HG03159 (cell line): ENCODE measurements around the gene ARHGAP44.

Source experiments
- ATAC-seq: cut with Tn5 transposase; IDR thresholded peaks from one replicate; pipeline ENCODE4 v1.9.1; 2021; ENCODE audit warnings: mild to moderate bottlenecking, moderate library complexity; ENCODE audit not compliant: unreplicated experiment

The ARHGAP44 gene

DNA sequence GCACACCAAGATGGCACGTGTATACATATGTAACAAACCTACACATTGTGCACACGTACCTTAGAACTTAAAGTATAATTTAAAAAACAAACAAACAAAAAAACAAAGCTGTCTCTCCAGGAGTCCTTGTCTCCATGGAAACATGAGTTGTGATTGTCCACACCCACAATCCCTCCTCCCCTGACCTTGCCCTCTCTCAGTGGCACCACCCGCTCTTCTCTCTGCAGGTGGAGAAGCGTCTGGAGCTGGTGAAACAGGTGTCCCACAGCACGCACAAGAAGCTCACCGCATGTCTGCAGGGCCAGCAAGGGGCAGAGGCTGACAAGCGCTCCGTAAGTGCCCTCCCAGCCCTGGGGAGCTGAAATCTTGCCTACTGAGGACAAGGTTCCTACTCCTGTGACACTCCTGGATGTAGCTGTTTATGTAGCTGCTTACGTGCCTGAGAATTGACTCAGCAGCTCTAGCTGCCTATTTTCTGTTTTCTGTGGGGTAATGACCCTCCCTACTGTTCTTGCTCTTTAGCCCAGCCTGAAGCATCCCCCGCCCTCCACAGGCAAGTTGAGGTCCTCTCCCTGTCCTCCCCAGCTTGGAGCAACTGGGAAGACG, 107.0 kb downstream of the ARHGAP44 start:
- no peak for ATAC-seq

DNA sequence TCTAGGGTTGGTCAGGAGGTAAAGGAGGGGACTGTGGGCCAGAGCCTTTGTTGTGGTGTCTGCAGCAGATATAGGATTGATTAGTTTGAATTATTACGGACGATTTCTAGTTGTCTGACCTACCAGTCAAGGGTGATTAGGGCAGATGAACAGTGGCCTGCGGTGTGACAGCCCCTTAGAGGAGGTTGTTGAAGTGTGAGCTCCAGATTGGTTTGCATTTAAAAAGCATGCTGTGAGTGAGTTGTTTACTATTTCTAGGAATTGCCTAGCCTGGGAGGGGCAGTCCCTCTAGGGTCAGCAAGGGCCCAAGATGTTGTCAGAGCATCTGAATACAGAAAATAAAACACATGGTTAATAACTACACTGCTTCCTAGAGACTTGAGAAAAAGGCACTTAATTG, 108.8 kb downstream of the ARHGAP44 start:
- no peak for ATAC-seq

DNA sequence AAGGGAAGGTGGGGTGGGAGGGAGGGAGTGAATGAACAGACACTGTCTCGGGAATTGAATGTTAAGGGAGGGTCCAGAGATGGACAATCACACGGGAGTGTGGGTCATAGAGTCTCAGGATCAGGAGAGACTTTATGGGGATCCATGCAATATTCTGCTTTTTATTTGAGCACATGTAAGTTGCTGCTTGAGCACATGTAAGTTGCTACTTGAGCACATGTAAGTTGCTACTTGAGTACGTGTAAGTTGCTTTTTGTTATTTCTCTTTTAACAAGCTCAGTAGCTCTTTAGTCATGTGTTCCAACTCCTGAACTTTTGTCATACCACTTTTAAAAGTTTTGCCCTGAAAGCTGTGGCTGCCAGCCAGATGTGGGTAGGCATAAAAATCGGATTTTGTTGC, 110.3 kb downstream of the ARHGAP44 start:
- ATAC-seq: no peak

DNA sequence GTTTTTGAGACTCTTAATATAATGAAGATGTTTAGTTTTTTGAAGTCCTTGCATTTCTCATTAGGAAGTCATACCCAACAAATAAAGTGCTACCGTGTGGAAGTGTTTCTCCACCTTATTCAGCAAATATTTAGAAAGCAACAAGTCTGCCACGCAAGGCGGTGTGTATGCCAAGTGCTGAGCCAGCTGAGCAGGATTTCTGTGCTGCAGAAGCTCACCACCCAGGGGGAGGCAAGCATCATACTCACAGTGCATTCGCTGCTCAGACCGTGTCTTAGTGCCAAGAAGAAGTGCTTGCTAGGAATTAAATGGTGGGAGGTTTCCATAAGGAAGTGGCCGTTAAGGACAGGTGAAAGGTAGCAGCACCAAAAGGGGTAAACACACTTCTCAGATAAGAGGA, 111.2 kb downstream of the ARHGAP44 start:
- ATAC-seq: no peak

DNA sequence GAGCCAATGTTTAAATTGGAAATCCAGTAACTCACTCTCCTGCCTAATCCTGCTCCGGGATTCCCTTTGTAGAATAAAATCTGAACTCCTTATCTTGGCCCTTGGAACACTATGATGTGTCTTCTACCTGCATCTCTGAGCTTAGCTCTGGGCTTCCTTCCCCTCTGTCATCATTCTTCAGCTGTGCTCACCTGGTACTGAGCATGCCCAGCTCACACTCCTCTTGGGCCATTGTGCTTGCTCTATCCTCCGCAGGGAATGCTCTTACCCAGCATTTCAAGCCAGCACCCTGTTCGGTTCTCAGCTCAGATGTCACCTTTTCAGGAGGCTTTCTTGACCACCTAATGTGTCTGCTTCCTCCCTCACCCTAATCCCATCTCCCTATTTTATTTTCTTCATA, 112.7 kb downstream of the ARHGAP44 start:
- ATAC-seq: no peak

DNA sequence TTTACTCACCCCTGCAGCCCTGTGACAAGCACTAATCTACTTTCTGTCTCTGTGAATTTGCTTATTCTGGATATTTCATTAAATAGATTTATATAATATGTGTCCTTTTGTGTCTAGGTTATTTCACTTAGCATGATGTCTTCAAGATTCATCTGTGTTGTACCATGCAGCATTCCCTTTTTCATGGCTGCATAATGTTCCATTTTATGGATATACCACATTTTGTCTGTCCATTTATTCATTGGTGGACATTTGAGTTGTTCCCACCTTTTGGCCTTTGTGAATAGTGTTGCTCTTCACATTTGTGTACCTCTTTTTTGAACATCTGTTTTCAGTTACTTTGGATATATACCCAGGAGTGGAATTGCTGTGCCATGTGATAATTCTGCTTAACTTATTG, 118.2 kb downstream of the ARHGAP44 start:
- no peak for ATAC-seq

DNA sequence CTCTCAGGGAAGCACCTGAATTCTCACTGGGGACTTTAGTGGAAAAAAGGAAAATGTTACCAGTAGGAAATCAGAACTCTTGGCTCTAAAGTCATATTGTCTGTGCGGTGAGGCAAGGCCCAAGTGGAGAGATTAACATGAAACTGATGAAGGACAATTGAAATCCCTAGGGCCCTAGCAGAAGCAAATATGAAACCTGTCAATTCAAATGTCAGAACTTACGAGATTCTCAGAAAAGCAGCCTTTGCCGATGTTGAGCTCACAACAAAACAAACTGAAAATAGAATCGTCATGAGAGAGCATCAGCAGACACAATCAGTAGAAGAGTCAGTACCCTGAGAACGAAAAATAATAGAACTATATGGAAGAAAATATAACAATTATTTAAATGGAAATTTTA, 119.7 kb downstream of the ARHGAP44 start:
- ATAC-seq: no peak

DNA sequence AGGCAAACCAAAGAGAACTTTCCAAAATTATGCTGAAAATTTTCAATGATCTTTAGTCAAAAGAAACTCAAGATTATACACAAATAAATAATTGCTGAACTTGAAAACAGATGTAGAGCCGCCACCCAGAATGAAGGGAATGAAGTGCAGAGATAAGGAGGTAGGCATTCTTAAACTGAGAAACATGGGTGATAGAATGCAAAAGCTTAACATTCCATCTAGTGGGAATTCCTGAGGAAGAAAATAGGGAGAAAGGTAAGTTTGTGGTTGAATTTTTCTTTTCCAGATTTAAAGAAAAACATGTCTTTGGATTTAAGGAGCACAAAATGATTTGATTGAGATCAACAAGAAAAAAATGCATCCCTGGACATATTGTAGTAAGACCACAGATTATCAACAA, 120.2 kb downstream of the ARHGAP44 start:
- no peak for ATAC-seq

DNA sequence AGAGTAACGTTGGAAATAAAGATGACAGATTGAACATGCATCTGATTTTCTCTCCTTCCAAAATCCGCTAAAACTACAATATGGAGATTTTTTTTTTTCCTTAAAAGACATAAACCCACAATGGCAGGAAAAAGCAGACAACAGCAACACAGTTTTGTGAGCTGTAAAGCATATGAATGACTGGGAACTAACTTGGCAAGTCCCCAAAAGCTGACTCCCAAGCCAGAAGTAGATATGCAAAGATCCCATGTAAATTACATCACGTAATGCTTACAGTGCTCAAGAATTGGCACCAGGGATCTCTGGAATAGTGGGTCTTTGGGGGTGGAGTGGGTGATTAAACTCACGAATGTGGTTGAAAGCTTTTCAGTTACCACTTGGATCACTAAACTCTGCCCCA, 121.9 kb downstream of the ARHGAP44 start:
- ATAC-seq: no peak

DNA sequence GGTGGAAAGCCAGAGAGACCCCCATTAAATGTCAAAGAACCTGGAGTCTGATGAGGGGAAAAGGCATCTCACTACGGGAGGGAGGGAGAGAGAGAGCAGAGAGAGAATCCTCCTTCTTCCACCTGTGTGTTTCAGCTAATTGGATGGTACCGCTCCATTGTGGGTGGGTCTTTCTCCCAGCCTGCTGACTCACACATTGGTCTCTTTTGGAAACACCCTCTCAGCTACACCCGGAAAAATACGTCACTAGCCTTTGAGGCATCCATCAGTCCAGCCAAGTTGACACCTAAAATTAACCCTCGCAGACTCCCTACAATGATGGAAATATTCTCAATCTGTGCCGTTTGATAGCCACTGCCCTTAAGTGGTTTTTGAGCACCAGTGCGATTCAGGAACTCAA, 128.1 kb downstream of the ARHGAP44 start:
- ATAC-seq: no peak

DNA sequence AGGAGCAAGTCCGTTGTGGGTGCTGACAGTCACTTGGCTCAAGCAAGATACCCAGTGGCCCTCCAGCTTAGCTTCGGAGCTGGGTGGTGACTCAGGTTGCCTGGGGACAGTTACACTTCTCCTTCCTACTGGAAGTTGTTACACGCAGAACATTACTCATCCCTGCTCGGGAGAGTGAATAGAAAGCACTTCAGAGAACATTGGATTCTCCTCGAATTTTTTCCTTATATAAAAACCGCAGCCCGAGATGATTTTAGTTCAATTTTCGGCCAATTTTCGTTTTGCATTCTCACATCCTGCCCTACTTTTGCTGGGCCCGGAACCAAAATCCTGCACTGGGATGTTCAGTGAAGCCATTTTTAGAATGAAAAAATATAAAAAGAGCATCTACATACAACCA, 128.8 kb downstream of the ARHGAP44 start:
- no peak for ATAC-seq

DNA sequence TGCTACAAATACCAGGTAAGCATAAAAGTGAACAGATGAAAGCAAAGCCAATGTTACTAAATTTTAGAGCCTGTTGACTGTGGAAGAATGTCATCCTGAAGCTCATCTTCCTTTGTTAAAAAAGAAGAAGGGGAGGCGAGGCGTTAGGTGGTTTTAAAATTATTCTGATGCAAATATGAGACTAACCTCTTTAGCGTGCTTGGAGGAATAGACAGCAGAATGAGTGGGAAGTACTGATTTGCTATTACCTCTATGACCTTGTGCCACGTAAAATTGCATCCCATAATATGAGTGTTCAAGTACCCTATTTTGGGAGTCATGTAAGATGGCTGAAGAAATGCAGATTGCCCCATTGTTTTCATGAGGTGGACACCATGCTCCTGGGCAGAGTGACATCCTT, 132.8 kb downstream of the ARHGAP44 start:
- no peak for ATAC-seq

DNA sequence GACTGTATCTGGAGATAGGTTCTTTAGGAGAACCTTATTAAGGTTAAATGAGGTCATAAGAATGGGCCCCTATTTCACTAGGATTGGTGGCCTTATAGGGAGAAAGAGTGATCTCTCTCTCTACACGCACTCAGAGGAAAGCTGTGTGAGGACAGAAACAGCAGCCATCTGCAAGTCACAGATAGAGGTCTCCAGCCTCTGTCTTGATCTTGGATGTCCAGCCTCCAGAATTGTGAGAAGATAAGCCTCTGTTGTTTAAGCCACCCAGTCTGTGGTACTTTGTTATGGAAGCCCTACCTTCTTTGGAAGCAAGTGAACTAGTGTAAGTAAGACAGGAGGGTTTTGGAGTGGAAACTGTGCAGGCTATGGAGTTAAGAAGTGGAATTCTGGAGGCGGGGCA, 135.3 kb downstream of the ARHGAP44 start:
- ATAC-seq: no peak

DNA sequence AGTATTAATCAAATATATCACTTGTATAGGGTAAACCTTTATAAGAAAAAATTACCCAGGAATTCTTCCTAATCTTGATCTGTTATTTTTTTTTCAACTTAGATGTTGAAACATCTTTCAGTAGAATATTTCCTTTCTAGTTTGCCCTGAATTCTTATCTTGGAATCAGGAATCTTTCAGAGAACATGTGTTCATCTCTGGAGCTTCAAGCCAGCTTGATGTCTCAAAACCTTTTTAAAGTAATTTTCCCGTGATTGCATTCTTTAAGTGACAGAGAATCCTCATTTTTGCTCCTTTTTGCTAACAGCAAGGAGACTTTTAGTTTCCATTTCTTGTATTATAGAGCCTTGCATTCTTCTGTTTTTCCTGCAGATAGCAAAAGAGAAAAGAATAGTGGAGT, 137.7 kb downstream of the ARHGAP44 start:
- no peak for ATAC-seq

DNA sequence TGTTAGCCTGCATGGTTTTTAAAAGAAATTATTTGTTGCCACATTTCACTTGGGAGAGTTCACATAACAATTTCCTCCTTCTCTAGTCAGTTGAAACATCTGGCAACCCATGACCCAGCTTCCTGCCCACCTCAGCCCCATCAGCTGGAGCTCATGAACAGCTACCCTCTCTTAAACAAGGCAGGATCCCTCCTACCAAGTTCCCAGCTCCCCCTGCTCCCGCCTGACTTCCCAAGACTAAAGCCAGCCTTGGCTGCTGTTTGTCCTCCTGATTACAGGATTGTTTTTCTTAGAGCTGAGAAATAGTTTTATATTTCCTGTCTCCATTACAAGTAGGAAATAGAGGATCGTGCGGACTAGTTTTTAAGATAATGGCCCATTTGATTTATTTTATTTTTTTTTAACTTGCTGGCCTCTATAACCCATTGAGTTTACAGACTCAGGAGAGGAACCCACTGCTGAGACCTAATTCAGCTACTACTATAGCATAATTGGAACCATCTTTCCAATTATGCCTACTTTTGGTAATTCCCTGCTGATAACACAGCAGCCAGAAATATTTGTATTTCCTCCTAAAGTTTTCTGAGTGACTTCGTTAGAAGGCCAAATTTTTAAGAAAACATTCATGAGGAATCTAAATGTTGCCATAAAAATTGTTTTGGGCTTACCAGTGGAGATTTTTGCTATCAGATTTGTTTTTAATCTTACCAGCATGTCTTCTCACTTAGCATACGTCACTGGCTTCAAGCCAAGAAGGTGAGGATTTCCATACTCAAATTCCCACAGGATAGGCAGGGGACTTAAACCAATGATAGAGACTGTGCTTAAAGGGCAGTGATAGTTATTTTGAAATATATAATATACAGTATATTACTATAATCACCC, 138.5 kb downstream of the ARHGAP44 start:
- ATAC-seq: no peak

DNA sequence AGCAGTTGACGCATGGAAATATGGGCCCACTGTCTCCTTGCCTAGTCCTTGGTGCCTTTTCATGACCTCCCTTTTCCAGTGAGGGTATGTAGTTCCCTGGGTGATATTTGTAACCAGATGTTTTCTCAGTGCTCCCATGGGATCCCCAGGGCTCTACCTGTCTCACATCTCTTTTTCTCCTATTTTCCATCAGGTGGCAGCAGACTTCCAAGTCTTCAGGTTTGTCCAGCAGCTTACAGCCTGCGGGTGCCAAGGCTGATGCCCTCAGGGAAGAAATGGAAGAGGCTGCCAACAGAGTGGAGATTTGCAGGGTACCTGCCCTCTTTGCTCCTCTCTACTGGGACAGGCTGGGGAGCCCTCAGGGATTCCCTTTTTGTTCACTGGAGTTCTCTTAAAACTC, 139.4 kb downstream of the ARHGAP44 start:
- ATAC-seq: no peak

DNA sequence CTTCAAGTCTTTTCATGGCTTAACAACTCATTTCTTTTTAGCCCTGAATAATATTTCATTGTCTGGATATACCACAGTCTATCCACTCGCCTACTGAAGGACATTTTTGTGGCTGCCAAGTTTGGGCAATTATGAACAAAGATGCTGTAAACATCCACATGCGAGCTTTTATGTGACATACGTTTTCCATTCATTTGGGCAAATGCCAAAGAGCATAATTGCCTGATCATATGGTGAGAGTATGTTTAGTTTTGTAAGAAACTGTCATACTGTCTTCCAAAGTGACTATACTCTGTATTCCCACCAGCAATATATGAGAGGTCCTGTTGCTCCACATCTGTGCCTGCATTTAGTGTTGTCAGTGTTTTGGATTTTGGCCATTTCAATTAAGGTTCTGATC, 147.2 kb downstream of the ARHGAP44 start:
- ATAC-seq: no peak

DNA sequence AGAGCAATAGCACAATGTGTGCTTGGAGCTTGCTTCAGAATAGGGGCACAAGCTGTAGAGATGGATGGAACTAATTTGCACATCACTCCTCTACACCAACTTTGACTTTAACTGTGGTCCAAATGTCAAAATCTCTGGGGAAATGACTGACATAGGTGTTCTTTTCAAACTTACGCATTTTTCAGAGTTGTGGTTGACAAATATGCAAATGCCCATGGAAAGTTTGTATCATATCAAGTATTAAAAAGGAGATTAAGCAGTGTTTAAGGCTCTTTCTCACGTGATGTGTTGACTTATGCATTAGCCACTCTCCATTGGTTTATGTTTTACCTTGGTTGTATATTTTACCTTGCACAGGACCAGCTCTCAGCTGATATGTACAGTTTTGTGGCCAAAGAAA, 151.4 kb downstream of the ARHGAP44 start:
- ATAC-seq: no peak

DNA sequence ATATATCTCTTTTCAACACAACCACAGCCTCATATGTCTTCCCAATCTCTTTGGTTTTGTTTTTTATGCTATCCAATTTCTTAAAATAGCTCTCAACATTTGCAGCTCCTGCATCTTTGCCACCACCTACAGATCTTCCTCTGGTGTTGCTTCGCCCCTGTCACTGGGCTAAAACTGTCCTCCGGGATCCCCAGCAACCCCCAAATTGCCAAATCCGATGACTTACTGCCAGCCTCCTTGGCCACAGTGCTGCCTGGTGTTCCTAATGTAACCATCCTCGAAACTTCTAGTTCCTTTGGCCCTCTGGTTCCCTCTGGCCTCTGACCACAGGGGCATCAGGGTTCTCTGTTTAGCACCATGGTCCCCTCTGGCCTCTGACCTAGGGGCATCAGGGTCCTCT, 157.7 kb downstream of the ARHGAP44 start:
- no peak for ATAC-seq

DNA sequence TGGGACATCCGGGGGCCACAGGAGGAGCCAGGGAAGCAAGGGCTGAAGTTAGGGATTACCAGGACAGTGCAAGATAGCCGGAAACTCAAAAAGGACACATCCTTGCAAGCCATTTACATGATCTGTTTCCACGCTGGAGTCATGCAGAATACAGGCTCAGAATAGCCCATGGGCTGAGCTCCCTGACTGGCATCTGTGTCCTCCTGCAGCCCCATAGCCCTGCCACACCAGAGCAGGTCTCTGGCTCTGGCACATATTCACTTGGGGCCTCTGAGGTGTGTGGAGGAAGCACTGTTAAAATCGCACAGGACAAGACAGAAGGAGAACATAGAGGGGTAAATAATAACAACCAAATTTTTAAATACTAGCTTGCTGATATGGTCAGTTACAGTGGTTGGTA, 162.7 kb downstream of the ARHGAP44 start:
- ATAC-seq: no peak

DNA sequence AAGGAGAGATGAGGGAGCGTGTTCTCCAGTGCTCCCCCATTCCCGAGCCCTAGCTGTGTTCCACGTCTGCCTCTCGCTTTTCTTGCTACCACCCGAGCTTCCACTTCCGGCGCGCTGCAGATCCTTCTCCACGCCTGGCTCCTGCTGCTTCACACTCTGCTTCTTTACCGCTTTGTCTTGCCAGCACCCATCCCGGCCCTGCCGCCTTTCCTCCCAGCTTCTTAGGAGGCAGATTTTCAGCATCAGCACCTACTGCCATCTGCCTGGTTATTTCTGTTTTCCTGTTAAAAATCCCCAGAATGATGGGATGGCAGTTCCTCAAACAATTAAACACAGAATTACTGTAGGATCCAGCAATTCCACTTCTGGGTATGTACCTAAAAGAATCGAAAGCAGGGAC, 163.9 kb downstream of the ARHGAP44 start:
- no peak for ATAC-seq

DNA sequence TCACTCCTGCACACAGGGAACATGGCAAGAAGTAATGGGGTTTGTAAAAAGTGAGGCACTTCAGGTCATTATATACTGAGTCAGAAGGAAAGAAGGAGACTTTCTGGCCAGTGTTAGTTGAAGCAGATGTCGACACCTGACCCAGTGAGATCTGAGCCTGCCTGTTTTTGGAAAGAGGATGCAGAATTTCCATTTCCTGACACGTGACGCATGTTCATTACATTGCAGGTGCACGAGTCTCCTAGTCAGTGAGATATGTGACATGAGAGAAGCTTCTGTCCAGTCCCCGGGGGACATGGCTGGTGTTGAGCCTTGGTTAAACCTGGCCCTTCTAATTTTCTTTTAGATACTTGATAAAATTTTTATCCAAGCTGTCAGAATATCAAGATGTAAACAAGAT, 166.2 kb downstream of the ARHGAP44 start:
- no peak for ATAC-seq

DNA sequence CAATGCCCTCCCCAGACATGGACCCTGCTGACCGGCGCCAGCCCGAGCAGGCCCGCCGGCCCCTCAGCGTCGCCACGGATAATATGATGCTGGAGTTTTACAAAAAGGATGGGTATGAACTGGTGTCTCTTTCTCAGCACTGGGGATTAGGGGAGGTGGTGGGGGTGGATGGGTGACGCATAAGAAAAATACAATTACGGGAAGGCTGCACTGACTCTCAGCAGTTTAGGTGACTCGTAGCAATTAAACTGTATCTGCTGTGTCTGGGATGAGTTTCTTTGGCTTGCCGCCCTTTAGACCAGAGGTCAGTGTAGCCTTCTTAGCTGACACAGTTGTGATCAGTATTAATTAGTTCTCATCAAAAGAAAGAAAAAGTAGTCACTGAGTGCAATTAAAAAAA, 169.5 kb downstream of the ARHGAP44 start:
- no peak for ATAC-seq
